GM18517 (cell line): ENCODE measurements around the gene USP53.
"Not testable (repeated sequence)": the region's sequence is repeated elsewhere in the genome, so short reads cannot be mapped to it uniquely, and the experiment has no call there.

Source experiments
- ATAC-seq: cut with Tn5 transposase; IDR thresholded peaks from one replicate; pipeline ENCODE4 v1.9.1; 2021; ENCODE audit warnings: mild to moderate bottlenecking, moderate library complexity; ENCODE audit not compliant: unreplicated experiment

Gene USP53

GRCh38 chr4:119227690-119228089, 15.2 kb downstream of the USP53 start:
- ATAC-seq: no peak

- ATAC-seq: no peak
Observed at GRCh38 chr4:119228406-119228805, 15.9 kb downstream of the USP53 start.

DNA sequence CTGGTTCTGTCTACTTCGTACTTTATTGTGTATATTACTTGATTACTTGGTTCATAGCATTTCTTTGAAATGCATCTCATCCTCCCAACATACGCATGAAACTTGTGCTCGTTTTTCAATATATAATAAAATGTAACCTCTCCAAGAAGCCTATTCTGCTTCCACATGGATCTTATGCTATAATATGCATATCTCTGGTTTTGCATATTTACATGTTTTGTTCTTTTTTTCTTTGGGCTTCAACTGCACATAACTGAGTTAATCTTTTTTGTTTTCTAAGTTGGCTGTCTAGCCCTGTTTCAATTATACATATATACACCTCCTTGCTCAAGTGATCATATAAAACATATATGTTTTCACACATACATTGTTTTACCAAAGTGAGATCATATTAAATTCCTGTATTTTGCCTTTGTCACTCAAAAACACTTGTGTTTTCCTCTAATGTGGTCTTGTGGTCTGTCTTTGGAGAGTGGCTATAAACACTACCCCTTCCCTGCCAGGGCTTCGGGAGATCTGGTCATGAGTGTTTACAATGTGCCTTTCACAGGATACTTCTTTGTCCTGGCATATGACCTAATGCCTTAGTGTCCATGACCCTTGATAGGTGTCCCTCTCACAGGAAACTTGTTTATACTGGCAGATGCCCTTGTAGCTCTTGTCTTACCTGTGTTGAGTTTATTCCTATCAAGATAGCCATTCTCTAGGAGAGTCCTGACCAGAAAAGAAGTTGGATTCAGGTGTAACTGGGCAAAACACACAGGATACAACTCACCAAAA, 17.6 kb downstream of the USP53 start:
- no peak for ATAC-seq

- no peak for ATAC-seq
Observed at GRCh38 chr4:119231491-119231890, 19.0 kb downstream of the USP53 start.

- ATAC-seq: no peak
Observed at GRCh38 chr4:119232286-119232685, 19.8 kb downstream of the USP53 start.

GRCh38 chr4:119233191-119233590, 20.7 kb downstream of the USP53 start:
- ATAC-seq: no peak

DNA sequence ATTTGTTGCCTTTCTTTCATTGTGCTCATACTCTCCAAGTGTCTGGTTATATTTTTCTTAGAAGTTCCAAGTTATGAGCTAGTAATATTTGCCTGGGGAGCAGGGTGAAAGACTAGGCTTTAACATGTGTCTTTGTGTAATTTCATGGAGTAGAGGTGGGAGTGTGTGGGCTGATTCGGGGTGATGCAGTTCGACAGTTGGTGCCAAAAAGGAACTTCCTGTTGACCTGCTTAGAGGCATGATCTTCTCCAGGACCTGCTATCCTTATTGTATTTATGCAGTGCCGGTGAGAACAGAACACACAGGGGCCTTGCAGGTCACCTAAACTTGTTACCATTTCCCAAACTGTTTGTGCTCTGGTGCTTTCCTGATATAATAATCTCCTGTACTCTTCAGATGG, 21.2 kb downstream of the USP53 start:
- no peak for ATAC-seq

DNA sequence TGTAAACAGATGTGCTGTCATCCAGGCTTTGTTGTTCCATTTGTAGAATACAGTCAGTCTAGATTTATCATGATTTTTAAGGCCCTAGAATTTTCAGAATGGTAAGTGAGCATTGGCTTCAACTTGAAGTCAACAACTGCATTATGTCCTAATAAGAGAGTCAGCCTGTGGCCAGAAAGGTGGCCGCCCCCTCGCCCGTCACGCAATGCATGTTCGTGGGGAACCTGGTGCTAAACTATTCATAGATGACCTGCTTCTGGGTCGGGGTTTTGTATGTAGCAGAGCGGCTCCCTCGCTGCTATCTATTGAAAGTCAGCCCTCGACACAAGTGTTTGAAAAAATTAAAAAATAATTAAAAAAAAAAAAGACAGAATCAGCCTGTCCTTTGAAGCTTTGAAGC, 24.7 kb downstream of the USP53 start:
- ATAC-seq: no peak

DNA sequence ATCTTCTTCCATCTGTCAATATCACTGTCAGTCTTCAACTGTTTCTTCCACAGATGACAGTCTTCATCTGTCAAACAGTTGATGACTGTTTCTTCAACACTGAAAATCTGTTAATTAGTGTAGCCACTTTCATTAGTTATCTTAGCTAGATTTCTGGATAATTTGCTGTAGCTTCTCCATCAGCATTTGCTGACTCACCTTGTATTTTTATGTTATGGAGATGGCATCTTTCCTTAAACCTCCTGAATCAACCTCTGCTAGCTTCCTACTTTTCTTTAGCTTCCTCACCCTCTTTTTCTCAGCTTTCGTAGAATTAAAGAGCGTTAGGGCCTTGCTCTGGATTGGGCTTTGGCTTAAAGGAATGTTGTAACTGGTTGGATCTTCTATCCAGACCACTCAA, 25.1 kb downstream of the USP53 start:
- ATAC-seq: no peak

DNA sequence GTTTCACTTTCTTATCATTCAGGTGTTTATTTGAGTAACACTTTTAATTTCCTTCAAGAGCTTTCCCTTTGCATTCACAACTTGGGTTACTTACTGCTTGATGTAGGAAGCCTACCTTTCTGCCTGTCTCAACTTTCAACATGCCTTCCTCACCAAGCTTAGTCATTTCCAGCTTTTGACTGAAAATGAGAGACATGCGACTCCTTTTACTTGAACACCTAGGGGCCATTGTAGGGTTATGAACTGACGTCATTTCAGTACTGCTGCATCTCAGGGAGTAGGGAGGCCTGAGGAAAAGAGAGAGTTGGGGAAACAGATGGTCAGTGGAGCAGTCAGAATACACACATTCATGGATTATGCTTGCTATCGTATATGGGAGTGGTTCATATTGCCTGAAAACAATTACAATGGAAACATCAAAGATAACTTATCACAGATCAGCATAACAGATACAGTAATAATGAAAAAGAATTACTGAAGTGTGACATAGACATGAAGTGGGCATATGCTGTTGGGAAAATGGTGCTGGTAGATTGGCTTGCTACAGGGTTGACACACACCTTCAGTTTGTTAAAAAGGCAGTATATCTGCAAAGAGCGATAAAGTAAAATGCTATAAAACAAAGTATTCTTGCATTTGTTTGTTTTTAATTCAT, 25.7 kb downstream of the USP53 start:
- peak; percentile 98 for ATAC-seq

DNA sequence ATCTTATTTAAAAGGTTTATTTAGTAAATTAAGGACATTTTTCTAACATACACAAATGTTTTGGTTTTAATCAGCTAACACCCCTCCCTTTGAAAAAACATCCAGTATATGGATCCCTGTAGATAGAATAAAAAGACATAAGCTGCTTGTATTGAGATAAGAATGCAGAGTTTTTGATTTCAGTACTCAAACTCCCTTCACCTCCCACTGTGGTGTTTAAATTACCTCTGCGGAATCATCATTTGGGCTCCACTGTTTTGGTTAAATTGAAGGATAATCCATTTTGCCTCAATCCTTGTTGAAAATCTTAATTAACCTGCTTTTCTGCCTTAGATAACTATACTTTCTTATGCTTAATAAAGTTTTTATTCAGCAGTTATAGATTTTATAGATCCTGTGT, 27.6 kb downstream of the USP53 start:
- no peak for ATAC-seq

GRCh38 chr4:119240568-119240967, 28.1 kb downstream of the USP53 start:
- ATAC-seq: no peak

DNA sequence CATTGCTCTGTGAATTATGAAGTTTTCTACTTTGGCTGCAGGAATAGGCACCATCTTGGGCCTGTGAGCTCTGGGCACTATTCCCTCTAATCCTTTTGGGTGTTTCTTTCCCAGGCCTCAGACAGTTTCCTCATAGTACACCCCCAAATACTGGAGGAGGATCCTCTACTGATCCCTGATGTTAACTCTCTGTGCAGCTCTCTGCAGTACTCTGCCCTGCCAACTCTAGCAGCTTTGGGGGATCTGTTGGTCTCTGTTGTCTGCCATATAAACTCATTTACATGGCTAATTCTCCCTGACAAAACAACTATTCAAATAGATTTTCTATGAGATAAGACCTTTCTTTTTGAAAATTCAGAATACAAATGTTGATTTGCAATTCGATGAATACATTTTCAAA, 29.9 kb downstream of the USP53 start:
- ATAC-seq: no peak

GRCh38 chr4:119243868-119244267, 31.4 kb downstream of the USP53 start:
- no peak for ATAC-seq

DNA sequence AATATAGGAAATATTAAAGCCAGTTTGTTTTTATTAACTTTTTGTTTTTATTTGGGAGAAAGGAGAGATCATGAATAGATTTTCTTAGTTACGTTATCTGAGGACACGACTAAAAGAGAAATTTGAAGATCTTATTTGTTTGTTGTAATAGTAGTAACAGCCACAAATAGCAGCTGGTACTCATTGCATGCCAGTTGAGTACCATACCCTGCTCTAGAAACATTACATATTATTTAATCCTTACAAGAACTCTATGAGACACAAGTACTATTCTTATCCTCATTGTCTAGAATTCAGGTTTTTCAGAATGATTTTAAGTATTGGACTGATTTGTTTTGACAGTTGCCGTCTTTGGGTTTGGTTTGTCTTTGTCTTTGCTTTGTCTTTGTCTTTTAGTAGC, 31.8 kb downstream of the USP53 start:
- no peak for ATAC-seq

DNA sequence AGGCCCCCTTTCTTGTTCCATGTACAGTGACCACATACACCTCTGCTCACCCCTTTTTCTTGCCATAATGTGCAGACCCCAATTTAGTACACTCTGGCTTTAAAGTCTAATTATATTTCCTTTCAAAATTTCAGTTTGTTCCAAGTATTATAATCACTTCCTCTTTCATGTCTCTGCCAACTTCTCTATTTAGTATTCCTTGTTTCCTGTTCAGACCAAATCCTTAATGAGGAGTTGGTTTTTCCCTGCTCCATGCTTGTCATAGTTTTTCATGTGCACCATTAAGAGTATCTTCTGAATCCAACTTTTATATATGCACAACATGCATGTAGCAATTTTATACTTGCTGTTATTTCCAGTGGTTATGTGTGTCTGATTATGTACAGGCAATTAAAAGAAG, 32.3 kb downstream of the USP53 start:
- ATAC-seq: no peak

DNA sequence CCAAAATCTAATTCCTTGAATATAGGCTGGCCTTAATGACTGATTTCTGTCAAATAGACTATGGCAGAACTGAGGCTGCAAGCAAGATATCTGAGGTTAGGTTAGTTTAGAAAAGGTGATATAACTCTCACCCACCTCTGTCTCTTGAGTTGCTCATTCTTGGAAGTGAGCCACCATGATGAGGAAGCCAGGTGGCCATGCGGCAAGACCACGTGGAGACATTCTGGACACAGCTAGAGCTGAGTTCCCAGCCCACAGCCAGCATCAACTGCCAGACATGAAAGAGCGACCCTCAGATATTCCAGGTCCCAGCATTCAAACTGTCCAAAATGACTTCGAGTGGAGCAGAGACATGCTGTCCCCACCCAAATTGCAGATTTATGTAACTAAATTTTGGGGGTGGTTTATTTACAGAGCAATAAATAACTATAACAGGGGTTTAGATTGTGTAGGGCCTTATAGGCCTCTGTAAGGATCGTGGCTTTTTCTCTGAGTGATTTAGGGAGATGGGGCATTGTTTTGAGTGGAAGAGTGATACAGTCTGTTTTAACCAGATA, 33.7 kb downstream of the USP53 start:
- no peak for ATAC-seq

- ATAC-seq: not testable (repeated sequence)
Observed at GRCh38 chr4:119251037-119251436, 38.5 kb downstream of the USP53 start.

DNA sequence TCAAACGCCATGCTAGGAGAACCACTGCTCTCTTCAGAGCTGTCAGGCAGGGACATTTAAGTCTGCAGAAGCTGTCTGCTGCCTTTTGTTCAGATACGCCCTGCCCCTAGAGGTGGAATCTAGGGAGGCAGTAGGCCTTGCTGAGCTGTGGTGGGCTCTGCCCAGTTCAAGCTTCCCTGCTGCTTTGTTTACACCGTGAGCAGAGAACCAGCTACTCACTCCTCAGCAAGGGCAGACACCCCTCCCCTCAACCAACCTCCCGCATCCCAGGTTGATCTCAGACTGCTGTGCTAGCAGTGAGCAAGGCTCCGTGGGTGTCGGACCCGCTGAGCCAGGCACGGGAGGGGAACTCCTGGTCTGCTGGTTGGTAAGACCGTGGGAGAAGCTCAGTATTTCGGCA, 42.7 kb downstream of the USP53 start:
- not testable (repeated sequence) for ATAC-seq

DNA sequence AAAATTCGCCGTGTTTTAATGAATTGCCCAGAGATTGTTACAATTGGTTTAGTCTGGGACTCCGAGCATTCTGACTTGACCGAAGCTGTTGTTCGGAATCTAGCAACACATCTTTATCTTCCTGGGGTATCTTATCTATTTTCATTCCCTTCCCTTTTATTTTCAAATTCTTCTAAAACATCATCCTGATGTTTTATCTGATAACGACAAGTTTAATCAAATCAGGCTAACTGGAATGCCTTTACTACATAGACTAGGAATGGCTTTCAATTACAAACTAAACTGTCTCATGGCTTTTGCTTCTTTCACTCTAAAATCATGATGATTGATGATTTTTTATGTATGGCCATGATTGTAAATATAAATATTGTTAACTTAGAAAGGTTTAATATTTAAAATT, 48.0 kb downstream of the USP53 start:
- no peak for ATAC-seq

GRCh38 chr4:119261986-119262385, 49.5 kb downstream of the USP53 start:
- no peak for ATAC-seq

GRCh38 chr4:119264743-119265142, 52.2 kb downstream of the USP53 start:
- no peak for ATAC-seq
